Activated CD4-positive, CD25-positive, alpha-beta regulatory T cell treated with anti-CD3 and anti-CD28 coated beads, Interleukin-2, amount 50 U/mL, for 72 hours (primary cell): ENCODE results near the gene FER.
"Not testable (repeated sequence)": the region's sequence is repeated elsewhere in the genome, so short reads cannot be mapped to it uniquely, and the experiment has no call there.

Experiments
- DNase-seq: peaks from one replicate; pipeline ENCODE4 v3.0.0; 2021

The FER gene

DNA sequence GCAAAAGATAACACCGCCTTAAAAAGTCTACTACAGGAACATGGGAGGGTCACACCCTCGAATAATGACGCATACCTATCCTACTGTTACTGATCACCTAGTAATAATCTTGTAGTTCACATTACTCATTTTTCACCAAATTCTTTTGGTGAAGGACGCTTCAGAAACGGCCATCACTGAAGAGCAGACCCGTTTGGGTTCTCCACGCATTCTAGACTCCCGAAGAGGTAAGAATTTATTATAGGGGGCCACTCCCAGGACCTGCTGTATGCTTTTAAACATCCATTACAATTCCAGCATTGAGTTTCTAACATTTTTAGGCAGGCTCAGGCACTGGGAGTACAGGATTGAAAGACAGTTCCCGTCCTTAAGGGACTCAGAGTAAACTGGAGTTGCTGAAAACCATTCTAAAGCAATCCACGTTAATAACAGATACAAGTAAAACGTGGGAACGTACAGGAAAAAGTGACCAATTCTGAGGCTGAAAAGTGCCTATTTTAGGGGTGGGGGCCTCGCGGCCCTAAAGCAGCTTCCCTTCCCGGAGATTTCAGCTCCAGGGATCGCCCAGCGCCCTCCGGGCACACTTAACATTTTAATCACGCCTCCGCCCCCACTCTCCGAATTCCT lies at the start of gene FER:
TSS of gene FER (plus strand) at position 124 of the 627 bp plus-strand sequence. CDS start 50,286 bp downstream, outside the sequence.
- DNase-seq: peak; percentile 31

DNA sequence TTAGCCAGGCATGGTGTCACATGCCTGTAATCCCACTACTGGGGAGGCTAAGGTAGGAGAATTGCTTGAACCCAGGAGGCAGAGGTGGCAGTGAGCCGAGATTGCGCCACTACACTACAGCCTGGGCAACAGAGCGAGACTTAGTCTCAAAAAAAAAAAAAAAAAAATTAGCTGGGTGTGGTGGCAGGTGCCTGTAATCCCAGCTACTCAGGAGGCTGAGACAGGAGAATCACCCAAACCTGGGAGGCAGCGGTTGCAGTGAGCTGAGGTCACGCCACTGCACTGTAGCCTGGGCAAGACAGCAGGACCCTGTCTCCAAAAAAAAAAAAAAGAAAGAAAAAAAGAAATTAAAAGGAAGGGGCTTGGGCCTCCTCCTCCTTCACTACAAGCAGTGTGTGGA lies 47.3 kb upstream of the FER start:
- DNase-seq: not testable (repeated sequence)

DNA sequence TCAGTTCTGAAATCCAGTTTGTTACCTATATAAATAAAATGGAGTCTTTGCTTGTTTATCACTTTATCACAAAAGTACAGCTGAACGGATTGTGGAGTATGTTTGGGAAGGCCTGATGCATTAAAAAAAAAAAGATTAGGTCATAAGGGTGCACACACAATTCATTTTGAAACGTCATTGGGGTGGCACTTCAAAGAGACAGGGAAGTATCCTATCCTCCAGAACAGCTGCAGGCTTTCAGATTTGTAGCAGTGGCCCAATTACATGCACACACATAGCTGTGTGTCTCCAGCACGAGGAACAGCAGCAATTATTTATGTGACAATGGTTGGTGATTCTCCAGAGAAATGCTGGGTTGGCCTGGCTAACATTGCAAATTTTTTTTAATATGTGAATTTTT lies 46.8 kb upstream of the FER start:
- no peak for DNase-seq

DNA sequence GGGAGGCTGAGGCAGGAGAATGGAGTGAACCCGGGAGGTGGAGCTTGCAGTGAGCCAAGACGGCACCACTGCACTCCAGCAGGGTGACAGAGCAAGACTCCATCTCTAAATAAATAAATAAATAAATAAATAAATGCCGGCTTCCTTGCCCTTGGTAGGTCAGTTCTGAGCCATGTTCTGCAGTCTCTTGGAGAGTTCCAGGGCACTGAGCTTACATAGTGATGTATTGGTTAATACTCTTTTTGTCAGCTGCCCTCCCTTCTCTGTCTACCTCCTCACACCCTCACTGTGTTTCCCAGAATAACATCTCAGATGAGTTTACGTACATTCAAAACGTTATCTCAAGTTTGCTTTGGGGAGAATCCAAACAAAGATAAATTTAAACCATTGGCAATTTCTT lies 45.2 kb upstream of the FER start:
- no peak for DNase-seq

DNA sequence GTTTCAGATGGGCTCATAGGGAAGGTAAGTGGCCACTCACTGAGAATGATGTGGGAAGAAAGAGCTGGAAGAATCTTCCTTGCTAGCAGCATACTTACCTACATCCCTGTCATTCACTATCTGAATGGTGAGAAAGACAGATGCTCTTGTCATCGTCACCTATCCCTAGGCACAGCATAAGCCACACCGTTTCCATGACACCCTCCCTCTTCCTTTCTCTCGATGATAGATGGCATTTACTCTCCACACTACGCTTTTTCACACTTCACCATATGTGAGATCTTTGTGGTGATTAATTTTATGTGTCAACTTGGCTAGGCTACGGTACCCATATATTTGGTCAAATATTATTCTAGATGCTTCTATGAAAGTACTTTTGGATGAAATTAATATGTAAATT lies 44.4 kb upstream of the FER start:
- DNase-seq: no peak

DNA sequence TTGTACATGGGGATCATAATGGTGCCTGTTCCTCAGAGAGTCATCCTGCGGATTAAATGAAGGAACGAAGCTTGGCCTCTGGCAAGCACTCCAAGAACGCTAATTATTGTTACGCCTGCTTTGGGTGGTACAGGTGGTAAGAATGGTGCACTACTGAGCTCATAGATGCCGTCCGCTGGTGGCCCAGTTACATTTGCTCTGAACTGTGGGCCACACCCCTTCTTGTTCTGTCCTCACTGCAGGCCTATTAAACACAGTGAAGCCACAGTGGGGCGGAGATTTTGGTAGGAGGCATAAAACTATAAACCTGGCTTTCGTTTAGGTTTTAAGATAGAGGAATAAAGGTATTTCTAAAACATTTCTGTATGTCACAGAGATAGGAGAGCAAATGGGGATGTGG lies 40.6 kb upstream of the FER start:
- no peak for DNase-seq

DNA sequence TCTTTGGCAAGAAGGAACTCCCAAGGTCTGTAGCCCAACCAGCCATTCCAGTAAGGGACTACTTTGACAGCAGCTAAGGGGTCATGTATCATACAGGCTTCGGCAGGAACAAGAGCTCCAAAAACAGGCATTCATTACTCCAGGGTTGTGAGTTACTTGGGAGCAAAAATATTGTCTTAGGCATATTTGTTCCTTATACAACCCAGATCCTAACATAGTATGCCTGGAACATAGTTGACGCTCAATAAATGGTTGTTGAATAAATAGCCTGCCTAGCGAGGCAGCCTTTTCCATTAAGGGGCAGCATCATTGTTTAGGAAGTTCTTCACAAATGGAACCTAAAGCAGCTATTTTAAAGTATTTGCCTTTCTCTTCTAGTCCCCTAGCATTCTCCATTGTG lies 35.8 kb upstream of the FER start:
- DNase-seq: no peak

DNA sequence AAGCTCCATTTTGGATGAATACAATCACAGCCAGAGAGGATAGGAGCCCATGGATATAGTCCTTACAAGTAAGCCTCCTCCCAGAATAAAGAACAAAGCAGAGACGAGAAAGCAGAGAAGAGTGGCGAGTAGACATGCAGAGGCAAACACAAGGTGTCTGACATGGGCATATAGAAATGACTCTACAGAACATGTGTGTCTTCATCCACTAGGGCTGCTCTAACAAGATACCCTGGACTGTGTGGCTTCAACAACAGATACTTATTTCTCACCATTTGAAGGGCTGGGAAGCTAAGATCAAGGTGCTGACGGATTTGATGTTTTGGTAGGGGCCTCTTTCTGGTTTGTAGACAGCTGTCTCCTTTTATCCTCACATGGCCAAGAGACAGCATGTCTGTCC lies 32.3 kb upstream of the FER start:
- no peak for DNase-seq

DNA sequence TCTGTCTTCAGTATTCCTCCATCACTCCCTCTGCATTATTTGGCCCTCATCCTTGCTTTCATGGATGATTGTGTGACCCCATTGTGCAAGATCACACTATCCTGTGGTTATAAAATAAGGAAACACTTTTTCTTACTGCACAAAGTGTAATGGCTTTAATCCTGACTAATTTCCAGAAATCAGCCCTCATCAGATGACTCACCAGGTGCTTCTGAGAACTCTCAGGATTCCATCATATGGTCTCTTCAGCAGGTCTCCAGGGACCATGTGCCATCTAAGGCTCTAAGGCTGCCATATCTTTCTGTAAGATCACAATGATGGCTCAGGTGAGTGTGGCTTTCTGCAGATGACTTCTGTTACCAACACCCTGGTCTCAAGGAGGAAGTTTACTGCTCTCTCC lies 27.3 kb upstream of the FER start:
- DNase-seq: no peak

DNA sequence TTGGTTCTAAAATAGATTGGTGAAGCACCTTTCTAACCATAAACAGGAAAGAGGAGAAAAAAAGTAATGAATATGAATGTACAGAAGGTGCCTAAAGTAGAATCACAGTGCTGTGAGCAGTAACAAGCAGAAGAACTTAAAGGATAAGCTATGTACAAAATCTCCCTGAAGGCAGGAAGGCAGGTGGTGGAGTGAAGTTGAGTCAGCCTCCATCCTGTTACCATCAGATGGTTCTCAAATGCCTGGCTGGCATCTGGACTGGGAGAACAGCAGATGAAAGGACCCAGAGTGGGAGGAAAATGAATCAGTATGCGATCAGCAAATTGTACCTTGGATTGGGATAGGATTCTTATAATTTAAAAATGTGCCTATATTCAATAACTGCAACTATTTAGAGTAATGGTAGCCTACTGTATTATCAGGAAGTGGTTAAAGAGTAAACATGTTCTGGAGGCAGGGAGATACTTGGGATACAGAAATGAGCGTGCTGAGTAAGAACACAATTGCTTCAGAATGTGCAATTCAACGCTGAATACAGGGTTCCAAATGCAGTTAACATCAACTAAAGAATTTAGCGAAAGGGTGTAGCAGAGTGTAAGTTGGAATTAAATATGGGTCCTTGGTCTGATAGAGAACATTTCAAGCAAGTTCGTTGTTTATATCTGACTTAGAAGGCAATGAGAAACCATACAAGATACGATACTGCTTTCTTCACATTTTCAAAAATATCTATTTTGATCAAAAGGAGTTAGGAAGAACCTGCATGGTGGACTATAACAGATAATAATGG lies 21.1 kb upstream of the FER start:
- no peak for DNase-seq

DNA sequence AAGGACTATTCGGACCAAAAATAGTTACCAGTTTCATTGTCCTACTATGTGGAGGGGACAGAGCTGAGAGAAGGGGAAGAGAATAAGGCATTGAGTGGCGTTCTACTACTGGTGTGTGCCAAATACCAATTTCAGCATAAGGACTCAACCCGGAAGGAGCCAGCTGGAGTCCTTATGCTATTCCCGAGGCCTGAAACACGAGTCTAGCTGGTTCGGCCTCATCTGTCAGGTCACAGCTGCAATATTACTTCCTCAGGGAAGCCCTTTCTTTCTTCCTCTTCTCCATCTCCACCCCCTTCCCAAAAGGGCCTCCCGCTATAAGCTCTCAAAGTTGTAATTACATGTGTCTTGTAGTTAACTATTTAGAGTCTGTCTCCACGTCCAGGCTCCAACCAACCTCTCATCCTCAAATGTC lies 20.5 kb upstream of the FER start:
- no peak for DNase-seq

DNA sequence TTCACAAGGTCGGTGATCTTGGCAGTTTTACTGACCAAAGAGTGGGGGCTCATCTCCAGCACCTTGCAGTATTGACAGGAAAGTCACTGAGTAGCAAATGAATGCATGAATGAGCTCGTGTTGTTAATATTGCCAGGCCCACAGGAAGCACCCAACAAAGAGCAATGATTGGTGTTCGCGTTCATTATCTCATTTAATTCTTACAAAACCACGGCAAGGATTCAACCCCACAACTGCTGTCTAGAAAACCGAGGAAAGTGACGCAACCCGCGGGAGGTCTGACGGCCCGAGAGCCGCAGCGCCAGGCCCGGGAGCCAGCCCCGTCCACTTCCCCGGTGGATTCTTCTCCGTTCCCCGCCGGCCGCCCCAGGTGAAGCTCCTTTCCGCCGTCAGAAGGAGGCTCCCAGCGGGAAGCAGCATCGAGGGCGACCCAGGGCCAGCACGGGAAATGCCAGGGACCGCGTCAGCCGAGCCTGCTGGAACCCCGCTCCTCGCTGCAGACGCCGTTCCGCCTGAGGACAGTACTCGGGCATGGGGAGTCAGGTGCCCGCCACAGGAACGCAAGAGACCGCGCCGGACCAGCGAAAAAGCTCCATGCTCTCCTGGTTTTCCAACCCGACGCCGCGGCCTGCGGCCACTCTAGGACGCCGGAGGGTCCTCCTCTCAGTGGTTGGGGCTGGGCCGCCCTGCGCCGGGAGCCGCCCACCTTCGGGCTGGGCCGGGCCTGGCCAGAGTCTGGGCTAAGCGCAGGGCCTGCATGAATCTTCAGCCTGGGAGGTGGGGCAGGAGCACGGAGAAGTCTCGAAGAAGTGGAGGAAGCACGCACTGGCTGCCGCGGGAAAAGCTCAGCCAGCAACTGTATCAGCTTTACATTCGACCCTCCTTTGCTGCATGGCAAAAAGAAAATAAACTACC lies 19.8 kb upstream of the FER start:
- peak; percentile 38 for DNase-seq

DNA sequence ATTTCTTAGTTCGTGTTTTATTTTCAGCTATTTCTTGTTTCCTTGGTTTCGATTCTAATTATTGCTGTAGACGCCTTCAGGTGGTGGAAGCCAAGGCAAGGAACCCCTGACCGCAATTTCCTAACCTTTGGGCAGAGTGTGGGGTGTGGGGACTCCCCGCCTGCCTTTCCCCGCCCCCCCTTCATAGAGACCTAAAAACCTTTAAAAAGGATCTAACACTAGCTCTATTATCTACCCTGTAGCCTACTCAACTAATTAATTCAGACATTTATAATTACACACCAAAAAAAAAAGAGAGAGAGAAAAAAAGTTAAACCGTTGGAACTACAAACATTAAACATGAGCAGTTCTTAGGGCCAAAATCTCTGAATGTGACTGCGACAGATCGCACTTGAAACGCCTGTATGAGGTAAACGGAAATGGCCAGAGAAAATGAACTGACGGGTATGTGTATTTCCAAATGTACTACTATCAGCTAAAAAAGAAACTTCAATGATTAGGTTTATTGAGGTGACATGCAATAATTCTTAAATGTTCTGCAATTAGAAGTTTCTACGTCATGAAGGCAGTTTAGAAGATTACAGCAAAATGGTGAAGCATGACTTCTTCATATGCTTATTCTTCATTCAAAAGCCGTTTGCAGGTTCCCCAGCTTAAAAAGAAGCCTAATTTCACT lies 19.0 kb upstream of the FER start:
- no peak for DNase-seq

DNA sequence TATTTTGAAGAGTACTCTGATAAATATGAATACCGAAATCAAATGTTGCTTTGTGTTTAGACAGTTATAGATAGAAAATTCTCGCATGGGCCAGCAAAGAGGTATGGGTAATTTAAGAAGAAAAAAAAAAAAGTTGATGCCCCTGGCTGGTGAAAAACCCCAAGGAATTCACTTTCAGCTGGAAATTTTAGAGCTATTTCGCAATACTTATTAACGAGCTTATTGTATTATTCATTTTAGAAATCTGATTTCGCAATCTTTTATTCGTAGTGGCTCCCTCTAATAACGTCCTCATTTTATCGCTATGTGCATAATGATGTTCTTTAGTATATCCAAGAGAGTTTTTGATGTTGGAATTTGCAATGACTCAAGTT lies 18.5 kb upstream of the FER start:
- no peak for DNase-seq

DNA sequence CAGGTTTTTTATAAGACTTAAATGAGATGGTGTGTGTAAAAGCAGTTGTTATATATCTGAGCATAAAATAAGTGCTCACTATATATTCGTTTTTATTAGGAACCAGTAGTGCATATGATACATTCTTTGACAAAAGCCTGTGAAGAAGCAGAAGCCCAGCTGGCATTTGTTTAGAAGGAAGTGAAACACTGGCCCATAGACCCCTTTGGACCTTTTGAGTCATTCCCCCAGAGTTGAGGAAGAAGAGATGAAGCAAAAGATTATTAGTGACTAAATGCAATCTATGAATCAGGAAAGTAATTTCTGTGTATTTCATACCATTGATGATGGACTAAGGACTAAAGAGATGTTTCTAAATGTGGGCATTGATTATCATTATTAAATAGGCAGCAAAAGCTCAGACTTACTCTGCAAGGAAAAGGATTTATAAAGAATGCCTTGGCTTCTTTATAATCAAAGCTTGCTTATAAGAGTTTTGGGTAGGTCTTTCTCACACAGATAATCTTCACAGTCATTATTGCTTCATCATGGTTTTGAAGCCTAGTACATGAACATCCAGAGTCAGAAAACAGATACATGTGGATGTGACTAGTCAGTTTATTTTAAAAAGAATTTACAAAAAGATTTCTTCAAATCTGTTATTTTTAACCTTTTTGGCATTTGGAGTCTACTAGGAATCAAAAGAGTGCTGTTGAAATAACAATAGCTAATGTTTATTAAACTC lies 16.9 kb upstream of the FER start:
- no peak for DNase-seq

DNA sequence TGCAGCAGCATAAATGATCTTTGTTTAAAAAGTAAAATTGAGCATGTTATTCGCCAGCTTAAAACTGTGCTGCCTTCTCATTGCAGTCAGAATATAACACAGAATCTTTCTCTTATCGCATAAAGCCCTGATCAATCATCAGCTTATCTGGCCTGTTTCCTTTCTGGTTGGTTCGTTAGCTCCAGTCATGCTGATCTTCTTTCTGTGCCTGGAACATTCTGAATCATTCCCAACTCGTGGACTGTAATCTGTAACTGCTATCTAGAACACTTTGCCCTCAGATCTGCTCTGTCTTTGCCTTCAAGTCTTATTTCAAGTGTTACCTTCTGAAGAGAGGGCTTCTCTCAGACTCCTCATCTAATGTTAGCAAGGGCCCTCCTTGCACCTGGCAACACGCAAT lies 11.9 kb upstream of the FER start:
- no peak for DNase-seq

DNA sequence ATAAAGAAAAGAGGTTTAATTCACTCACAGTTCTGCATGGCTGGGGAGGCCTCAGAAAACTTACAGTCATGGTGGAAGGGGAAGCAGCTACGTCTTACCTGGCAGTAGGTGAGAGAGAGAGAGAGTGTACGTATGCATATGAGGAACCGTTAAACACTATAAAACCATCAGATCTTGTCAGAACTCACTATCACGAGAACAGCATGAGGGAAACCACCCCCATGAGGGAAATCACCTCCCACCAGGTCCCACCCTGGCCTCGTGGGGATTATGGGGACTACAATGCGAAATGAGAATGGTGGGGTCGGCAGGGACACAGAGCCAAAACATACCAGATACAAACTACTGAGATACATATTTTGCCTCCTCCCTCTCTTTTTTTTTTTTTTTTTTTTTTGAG lies 10.8 kb upstream of the FER start:
- DNase-seq: no peak

DNA sequence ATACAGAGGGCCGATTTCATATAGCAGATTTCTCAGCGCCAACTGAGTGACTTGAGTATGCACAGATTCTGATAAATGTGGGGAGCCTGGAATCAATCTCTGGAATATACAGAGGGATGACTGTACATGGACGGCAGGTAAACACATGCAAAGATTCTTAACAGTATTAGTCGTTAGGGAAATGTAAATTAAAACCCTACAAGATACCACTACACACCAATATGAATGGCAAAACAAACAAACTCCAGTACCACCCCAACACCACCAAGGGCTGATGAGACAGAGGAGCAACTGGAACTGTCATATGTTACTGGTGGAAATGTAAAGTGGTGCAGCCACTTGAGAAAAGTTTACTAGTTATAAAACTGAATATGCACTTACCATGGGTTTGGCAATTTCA lies 8.3 kb upstream of the FER start:
- DNase-seq: no peak

DNA sequence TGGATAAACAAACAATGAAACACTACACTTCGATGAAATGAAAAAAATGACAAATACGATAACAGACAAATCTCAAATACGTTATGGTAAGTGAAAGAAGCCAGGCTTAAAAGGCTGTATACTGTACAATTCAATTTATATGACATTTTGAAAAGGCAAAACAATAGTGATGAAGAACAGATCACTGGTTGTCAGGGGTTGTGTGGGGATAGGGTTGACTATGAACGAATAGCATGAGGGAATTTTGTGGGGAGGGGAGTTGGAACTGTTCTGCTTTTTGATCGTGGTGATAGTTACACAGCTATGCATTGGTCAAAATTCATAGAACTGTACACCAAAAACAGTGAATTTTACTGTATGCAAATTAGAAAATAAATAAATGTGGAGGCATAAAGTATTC lies 7.8 kb upstream of the FER start:
- DNase-seq: no peak

DNA sequence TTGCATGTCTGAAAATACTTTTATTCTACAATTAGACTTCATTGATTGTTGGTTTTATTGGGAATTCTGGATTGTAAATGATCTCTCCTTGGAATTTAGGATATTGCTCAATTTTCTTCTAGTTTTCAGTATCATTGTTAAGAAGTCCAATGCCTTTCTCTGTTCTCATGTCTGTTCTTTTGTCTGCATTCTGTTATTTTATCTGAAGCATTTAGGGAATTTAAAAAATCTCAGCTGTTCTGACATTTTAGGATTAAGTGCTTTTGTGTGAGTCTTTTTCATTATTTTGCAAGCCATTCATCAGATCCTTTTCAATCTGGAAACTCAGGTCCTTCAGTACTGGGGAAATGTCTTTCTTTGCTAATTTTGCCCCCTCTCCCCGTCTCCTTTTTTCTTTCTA lies 4.4 kb upstream of the FER start:
- DNase-seq: no peak

DNA sequence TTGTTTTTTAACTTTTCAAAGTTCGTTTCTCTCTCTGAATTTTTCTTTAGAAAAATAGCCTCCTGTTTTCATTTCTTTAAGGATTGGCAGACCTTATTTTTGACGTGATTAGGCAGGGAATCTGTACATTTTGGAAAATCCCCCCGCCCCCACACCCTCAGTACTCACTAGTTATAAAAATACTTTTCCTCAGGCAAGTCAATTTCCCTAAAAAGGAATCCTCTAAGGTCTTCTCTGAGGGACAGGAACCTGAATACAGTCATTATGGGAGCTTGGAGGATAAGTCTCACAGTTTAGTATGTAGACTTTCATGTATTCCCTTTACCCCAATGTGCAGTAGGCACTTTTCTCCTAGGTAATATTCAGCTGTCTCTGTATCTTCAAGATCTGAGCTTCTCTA lies 3.9 kb upstream of the FER start:
- DNase-seq: no peak

DNA sequence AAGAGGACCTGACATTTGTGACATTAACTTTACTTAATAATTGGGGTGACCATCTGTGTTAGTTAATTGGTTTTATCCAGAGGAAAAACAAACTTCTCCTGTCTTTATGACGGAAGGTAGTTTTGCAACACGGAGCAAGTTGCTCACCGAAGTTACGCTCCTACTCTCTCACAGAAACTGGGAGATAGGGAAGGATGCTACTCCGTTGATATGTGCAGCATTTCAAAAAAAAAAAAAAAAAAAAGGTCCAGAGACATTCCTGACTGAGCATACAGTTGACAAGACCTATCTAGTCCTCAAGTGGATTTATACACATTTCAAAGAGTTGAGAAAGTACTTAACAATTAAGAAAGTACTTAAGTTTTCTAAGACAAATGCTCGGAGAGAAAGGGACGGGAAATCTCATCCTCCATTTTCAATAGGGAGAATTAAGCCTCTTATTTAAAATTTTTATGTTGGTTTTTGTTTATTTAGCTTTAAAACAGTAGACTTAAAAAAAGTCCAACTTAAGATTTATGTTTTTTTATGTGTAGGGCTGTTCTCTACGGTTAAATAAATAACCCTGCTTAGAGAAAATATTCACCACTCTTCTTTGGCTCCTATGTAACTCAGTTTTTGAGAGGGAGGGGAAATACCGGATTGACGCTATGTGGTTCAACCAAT lies 455 bp upstream of the FER start:
- no peak for DNase-seq
